Skeletal muscle tissue (tissue), 4 donors: ENCODE results near the gene PEX5L. TPM values are rescaled to one million over a fixed set of nuclear protein-coding genes. Genes with fewer than 3 reads are reported as not detected.

Source experiments
- H3K27ac ChIP-seq: one replicate; pipeline ENCODE4 v1.7.0; 2013; ENCODE audit warnings: mild to moderate bottlenecking, low read depth, low read length, inconsistent platforms
- H3K27me3 ChIP-seq, 3 donors: one replicate each; pipeline ENCODE4 v1.7.0; 2013; ENCODE audit warnings: low read length in 3 of 3; ENCODE audit not compliant: control insufficient read depth in 3 of 3, insufficient read depth in 3 of 3
- H3K36me3 ChIP-seq, 3 donors: one replicate each; pipeline ENCODE4 v1.7.0; 2013; ENCODE audit warnings: low read length in 3 of 3; ENCODE audit not compliant: control insufficient read depth in 3 of 3, insufficient read depth in 3 of 3
- H3K4me1 ChIP-seq, 3 donors: one replicate each; pipeline ENCODE4 v1.7.0; 2013; ENCODE audit warnings: low read length in 3 of 3, mild to moderate bottlenecking in 3 of 3; ENCODE audit not compliant: control insufficient read depth in 3 of 3, insufficient read depth in 3 of 3
- H3K4me3 ChIP-seq, 3 donors: one replicate each; pipeline ENCODE4 v1.7.0; 2013; ENCODE audit warnings: low read length in 3 of 3
- H3K9ac ChIP-seq, 3 donors: one replicate each; pipeline ENCODE4 v1.7.0; 2013; ENCODE audit warnings: low read length in 3 of 3, mild to moderate bottlenecking in 3 of 3, moderate library complexity in 2 of 3, low read depth in 1 of 3
- H3K9me3 ChIP-seq, 3 donors: one replicate each; pipeline ENCODE4 v1.7.0; 2013; ENCODE audit warnings: low read length in 3 of 3; ENCODE audit not compliant: control insufficient read depth in 3 of 3
- total RNA-seq: library from RNA; depleted of rRNA; stranded (reverse); fragments of >200 nt; gene quantifications from one replicate; pipeline ENCODE4 v1.2.3, GENCODE V29; 2014
- donor health status: Osteomylitis.

Gene PEX5L
- total RNA-seq, 1 donor from 2014 or later: not detected

DNA sequence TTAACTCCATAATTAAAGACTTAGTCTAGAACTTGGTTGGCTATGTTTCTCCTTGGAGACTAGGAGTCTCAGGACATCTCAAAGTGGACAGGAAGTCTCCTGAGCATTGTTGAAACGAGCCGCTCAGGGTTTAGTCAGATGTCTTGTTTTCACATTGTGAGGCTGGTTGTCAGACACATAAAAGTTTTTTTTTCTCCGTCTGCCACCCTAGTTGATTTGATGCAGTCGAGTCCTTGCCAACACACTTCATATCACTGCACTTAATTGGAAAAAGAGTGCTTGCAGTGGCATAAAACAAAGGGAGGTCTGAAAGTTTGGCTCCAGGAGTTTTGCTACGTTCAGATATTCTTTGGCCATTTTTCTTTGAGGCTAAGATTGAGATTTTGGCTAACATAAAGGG lies 291.0 kb downstream of the PEX5L start:
- H3K27ac ChIP-seq: no peak overlapping the region

DNA sequence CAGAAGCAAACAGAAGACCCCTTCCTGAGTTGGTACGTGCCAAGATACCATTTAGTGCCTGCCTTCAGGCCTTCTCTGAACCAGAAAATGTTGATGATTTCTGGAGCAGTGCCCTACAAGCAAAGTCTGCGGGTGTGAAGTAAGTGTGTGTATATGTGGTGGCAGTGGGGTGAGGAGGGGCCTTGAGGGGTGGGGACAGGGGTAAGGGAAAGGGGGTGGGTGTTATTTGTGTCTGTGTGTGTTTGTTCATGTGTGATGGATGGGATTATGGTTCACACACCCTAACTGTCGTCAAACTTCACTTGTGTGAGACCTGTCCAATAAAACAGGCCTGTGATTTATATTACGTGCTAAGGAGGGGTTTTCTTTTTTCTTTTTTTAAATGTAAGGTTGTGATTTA lies 291.7 kb downstream of the PEX5L start:
- H3K36me3 ChIP-seq: peaks cover 13 to 40% (median 36%) of the 10 kb centered on the region in 3 donors

More for the DNA sequence above, 291.0 kb downstream of the PEX5L start:
- Histone ChIP-seq H3K36me3 (peaks cover 13 to 36% (median 31%) of the 10 kb centered on the region in 3 donors), H3K9ac (no peak overlapping the region), H3K4me3 (no peak overlapping the region), H3K4me1 (peaks cover 2 to 4% (median 4%) of the 10 kb centered on the region in 3 donors), H3K9me3 (no peaks in the 10 kb centered on the region), H3K27me3 (no peaks in the 10 kb centered on the region)

More for the DNA sequence above, 291.7 kb downstream of the PEX5L start:
- no peak overlapping the region for H3K9ac ChIP-seq
- peaks cover 2 to 4% (median 4%) of the 10 kb centered on the region in 3 donors for H3K4me1 ChIP-seq
- no peak overlapping the region for H3K4me3 ChIP-seq
- no peaks in the 10 kb centered on the region for H3K9me3 ChIP-seq
- no peak overlapping the region for H3K27ac ChIP-seq
- H3K27me3 ChIP-seq: no peaks in the 10 kb centered on the region
